Dermis microvascular lymphatic vessel endothelial cell (primary cell): ENCODE results near the gene EPO. TPM values are rescaled to one million over a fixed set of nuclear protein-coding genes. Genes with fewer than 3 reads are reported as not detected.

Experiments
- DNase-seq, 2 donors: peaks; one replicate each; pipeline versions ENCODE4 v3.0.0 to v3.0.0-alpha.2; 2010; ENCODE audit warnings: low read depth in 2 of 2
- total RNA-seq: library from RNA; depleted of rRNA; stranded (reverse); fragments of >200 nt; gene quantifications from 2 replicates; pipeline ENCODE4 v1.2.1, GENCODE V29; 2014

EPO gene
- not detected in 2 replicates for total RNA-seq

DNA sequence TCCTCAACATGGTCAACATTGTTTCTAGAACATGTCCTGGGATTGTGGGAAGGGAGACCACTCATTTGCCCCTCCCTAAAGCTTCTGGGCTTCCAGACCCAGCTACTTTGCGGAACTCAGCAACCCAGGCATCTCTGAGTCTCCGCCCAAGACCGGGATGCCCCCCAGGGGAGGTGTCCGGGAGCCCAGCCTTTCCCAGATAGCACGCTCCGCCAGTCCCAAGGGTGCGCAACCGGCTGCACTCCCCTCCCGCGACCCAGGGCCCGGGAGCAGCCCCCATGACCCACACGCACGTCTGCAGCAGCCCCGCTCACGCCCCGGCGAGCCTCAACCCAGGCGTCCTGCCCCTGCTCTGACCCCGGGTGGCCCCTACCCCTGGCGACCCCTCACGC, at the start of gene EPO:
Gene EPO (plus strand): TSS at position 190 of the 392 bp plus-strand sequence. CDS start 513 bp downstream, outside the sequence.
- no peak for DNase-seq

DNA sequence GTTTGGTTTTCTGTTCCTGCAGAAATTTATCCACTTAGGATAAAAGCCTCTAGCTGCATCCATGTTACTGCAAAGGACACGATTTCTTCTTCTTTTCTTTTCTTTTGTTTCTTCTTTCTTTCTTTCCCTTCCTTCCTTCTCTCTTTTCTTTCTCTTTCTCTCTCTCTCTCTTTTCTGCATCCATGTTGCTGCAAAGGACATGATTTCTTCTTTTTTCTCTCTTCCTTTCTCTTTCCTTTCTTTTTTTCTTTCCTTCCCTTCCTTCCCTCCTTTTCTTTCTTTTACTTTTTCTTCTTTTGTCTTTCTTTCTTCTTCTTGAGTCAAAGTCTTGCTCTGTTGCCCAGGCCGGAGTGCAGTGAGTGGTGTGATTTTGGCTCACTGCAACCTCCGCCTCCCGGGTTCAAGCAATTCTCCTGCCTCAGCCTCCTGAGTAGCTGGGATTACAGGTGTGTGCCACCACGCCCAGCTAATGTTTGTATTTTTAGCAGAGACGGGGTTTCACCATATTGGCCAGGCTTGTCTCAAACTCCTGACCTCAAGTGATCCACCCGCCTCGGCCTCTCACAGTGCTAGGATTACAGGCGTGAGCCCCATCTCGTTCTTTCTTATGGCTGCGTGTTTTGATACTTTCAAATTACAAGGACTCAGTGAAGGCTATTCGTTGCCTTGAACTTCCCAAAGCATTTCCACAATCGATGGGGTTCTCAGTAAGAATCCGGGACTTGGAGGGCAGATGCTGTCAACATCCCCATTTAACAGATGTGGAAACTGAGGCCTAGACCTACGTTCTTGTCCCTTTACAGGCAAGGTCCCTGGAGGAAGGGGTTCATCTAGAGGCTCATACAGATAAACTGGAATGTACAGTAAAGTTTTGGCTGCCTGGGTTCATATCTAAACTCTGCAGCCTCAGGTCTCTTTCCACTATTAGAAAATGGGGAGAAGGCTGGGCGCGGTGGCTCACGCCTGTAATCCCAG, 48.6 kb upstream of the EPO start:
- no peak for DNase-seq

DNA sequence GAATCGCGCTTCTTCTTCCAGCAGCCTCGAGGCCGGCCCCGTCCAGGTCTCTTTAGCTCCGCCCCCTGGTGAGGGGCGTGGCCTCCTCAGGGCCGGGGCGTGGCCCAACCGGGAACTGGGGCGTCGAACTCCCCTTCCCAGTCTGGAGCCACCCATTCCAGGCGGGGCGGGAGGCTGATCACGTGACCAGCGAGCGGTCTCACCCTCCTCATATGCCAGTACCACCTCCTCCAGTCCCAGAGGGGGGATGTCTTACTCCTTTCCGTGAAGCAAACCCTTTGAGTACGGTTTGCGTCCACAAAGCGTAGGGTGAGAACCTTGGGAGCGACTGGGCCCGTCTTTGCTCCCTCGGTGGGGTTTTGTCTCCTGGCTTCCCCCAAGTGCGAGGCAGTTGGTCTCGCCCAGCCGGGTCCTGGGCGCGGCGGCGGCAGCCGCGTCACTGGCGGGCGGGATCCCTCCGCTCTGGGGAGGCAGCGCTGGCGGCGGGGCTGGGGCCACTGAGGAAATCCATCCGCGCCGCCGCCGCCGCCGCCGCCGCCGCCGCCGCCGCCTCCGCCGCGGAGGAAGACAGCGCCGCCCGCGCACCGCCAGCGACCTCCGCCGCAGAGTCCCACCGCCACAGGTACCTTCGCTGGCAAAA, 46.8 kb upstream of the EPO start, which contains the start of gene GNB2:
Gene GNB2 (plus strand): TSS at position 439 of the 640 bp plus-strand sequence. CDS start 2,526 bp downstream, outside the sequence.
- DNase-seq: peak; percentile 97 to 99

DNA sequence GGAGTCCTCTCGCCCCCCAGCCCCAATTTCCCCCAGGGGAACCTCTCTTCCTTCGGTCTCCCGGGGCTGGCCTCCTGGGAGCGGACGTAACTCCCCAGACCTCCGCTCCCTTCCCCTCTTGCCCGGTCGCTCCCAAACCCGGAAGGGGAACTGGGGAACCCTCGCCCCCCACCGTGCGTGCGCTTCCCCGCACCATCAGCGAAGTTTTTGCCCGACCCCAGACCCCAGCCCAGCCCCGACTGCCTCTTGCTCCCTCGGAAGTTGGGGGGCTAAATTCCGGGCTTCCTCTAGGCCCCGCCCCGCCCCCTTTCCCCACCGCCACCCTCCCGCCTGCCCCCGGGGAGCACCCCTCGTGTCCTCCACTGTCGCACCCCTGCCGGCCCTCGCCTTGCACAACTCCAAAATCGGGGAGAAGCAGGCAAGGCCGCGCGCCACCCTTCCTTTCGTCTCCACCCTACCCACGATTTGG, 46.3 kb upstream of the EPO start:
- DNase-seq: no peak

DNA sequence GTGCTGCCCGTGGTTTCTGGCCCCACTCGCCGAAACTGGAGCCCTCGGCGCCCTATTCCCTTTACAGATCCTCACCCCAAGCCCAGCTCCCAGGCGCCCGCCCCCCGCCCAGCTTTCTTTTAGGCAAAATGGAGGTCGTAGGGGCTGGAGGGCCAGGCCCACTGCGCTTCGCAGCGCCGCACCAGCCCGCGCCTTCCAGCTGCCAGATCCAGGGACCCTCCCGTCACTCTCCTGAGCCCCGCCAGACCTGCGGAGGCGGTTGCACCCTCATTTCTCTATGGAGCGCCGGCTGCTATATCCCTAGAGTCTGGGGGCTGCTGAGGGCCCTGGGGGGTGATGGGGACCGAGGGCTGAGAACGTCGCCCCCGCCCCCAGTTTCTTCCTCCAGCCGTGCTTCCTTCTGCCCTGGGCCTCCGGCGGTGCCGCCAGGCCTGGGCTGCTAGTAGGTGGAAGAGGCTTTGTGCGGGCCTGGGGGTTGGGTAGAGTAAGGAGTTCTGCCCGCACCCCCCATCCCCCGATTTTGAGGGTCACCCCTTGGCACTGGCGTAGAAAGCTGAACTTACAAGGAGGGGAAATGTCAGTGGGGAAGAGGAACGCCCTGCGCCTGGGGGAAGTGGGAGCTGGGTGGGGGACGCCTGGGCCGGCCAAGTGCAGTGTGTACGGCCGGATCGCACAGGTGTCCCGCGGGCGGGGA, 45.7 kb upstream of the EPO start:
- DNase-seq: peak in 1 of 2 donors; percentile 32

DNA sequence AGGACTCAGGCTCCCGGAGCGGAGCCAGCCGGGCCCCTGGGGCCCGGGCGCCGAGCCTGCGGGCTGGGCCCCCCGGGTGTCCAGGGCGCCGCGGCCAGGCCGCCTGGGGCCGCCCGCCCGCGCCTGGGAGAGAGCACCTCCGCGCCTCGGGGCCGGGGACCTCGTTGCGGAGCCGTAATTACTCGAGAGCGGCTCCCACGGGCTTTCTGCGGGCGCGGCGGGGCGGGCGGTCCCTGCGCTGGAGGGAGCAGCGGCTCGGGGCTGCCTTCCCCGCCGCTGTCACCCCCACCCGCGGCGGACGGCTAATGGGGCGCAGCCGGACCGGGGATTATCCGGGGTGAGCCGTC, 45.2 kb upstream of the EPO start:
- no peak for DNase-seq

DNA sequence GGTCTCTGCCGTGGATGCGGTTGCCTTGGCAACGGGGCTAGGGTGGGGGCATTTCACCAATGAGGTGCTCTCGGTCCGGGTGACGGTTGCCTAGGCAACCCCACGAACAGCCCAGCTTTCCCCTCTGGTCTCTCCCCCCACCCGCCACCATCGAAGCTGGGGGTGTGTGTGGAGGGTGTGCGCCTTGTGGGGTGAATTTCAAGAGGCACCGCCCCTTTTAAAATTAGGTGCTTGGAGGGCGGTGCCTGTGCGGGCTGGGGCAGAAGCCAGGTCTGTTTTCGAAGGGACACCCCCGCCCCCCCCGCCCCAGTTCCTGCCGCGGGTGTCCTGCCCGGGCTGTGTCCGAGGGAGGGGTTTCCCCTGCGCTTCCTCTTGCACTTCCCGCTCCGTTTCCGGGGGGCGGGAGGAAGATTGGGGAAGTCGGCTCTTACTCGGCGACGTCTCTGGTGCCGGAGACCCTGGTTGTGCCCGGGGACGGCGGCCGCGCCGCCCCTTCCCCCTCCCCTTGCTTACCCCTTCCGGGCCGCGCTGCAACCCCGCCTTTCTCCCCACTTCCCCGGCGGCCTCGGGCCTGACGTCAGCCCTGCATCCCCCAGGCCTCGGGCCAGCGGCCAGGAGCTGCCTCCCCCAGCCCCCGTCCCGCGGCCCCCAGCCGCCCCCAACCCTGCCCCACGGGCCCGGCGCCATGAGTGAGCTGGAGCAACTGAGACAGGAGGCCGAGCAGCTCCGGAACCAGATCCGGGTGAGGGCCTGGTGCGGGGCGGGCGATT, 44.5 kb upstream of the EPO start:
- DNase-seq: peak in 1 of 2 donors; percentile 62

DNA sequence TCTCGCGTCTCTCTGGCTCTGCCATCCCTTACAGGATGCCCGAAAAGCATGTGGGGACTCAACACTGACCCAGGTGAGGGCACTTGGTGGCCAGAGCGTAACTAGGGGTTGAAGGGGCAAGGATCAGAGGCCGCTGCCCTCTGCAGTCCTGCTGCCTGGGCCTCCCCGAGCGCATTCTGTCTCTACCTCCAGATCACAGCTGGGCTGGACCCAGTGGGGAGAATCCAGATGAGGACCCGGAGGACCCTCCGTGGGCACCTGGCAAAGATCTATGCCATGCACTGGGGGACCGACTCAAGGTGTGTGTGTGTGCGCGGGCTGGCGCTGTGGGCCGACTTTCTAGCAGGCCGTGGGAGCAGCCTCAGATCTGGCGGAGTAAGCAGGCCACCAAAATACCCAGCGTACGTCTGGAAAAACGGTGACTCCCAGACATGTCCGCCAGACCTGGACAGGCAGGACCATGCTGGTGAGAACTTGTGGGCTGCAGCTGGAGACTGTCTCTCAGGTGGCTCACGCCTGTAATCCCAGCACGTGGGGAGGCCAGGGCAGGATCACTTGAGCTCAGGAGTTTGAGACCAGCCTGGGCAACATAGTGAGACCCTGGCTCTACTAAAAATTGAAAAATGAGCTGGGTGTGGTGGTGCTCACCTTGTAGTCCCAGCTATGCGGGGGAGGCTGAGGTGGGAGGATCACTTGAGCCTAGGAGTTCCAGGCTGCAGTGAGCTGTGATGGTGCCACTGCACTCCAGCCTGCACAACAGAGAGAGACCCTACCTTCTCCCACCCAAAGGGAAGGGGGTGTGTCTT, 43.6 kb upstream of the EPO start:
- DNase-seq: no peak

DNA sequence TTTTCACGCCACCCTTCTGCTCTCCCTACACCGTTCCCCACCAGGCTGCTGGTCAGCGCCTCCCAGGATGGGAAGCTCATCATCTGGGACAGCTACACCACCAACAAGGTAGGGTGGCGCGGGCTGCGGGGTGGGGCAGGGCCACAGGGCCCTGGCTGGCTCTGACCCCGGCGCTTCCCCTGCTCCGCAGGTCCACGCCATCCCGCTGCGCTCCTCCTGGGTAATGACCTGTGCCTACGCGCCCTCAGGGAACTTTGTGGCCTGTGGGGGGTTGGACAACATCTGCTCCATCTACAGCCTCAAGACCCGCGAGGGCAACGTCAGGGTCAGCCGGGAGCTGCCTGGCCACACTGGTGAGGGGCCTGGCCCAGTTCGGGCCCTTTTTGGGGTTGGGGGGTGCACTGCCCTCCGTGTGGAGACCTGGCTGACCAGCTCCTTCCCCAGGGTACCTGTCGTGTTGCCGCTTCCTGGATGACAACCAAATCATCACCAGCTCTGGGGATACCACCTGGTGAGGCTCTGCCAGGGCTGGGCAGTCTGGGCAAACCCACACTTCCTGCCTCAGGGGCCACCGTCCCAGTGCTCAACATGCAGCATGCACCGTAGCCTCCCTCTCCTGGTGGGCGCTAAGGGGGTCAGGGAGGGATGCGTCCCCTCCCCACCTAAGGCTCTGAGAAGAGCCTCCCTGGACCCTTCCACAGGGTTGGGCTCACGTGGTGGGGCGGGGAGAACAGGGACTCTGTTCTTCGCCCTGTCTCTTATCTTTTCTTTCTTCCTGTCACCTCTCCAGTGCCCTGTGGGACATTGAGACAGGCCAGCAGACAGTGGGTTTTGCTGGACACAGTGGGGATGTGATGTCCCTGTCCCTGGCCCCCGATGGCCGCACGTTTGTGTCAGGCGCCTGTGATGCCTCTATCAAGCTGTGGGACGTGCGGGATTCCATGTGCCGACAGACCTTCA, 42.7 kb upstream of the EPO start:
- DNase-seq: no peak

DNA sequence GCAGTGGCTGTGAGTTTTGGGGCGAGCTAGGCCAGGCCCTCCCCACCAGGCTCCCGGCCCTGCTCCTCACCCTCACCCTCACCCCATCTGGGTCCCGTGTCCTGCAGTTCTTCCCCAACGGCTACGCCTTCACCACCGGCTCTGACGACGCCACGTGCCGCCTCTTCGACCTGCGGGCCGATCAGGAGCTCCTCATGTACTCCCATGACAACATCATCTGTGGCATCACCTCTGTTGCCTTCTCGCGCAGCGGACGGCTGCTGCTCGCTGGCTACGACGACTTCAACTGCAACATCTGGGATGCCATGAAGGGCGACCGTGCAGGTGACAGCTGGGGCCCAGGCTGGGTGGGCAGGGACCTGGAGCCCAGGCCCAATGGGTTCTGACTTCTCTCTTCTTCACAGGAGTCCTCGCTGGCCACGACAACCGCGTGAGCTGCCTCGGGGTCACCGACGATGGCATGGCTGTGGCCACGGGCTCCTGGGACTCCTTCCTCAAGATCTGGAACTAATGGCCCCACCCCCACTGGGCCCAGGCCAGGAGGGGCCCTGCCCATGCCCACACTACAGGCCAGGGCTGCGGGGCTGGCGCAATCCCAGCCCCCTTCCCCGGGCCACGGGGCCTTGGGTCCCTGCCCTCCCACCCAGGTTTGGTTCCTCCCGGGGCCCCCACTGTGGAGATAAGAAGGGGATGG, 41.8 kb upstream of the EPO start:
- DNase-seq: no peak

DNA sequence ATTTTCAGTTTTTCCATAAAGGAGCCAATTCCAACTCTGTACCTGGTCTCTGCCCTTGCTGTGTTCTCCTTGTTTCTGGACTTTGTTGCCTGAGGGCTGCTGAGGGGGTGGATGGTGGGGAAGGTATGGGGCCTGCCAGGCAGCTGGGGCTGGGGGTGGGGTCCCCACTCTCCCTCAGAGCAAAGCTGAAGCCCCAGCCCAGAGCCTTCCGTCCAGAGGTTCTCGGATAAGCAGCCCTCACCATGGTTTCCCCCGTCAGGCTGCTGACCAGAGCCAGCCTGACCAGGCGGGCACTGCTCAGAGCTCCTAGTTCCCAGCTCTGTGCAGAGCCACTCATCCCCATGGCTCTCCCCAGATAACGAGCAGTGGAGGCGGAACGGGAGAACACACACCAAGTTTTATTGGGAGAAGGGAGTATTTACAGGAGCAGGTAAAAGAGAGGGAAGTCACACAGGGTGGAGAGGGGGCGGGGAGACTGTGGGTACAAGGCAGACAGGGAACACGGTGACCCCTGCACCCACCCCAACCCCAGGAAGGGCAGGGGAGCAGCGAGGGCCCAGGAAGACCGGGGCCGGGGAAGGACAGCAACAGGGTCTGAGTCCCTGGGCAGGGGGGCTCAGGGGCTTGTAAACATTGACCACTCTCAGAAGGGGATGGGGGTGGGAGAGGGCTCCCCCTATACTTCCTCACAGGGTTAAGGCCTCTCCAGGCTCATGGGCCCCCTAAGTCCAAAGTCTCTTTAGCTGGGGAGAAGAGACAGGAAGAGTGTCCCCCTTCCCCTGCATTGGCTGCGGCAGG, 40.9 kb upstream of the EPO start:
- no peak for DNase-seq

DNA sequence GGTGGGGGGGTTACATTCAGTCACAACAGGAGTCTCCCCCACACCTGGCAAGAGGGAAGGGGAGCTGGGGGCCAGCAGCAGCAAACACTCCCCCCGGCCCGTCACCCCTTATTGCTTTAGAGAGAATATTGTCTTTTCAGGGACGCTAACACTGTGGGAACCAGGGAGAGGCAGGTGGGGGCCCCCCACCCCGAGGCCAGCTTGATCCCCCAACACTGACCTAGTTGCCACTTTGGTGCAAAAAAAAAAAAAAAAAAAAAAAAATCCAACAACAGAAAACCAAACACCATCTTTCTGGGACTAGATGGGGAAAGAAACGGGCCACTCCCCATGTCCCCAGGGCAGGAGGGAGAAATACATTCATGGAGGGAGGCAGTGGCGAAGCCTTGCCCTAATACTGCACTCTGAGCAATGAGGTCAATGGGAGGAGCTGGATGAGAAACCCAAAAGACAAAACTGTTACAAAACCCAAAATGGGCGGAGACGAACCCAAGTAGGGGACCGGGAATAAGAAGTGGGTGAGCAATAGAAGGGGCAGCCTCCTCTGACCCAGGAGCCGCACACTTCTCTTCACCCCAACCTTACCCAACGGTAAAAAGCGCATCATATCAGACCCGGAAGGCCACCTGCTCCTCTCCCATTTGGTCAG, 40.2 kb upstream of the EPO start:
- DNase-seq: no peak

DNA sequence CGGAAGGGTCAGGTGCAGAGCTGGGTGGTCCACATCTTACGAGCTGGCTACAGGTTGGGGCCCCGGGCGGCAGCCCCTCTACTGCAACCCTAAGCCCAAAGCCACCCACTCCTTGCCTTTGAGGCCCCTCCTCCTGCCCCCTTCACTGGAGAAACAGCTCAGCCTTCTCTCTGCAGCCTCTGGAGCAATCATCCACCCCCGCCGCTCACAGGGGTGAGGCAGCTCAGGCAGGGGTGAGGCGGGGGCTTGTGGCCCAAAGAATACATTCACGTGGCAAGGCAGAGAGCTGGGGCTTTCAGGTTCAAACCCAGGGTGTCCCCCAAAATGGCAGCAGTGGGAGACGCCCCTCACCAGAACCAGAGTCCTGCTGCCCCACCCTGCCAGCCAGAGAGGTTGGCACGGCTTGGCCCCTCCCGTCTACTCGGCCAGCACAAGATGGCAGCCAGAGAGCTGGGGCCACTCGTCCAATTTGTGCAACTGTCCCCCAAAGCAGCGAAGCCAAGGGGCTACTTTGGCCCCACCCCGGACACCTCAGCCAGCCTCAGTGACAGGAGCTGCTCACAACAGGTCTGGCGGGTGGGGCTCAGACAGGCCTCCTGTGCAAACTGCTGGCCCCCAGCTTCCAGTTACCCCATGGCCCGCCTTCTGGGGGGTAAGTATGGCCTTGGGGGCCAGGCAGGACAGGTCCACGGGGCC, 39.5 kb upstream of the EPO start:
- DNase-seq: no peak

DNA sequence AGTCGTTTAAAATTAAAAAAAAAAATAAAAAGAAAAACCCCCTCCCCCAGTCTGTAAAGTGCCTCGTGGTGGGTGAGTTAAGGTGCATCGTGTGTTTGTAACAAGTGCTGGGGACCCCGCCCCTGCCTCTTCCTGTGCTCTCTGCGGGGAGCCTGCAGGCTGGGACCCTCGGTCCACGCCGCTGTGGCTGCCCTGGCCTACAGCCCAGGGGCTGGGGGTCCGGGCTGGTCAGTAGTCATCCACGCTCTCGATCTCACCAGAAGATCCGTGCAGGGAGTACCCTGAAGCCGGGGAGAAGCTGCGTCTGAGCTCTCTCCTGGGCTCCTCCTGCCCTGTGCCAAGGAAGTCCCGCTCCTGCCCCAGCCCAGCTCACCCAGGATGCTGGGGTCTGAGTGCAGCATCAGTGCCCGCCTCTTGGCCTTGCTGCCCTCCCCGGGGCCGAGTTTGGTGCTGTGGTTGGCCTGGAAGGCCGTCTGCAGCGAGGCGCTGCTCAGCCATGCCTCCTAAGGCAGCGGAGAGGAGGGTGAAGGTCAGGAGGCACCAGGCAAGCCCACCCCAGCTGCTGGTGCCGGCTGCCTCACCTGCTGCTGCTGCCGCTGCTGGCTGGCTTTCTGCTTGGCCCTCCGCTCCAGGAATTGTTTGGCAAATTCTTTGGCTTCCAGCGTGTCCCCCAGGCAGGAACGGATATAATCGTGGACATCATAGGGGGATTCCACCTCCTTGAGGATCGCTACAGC, 38.6 kb upstream of the EPO start:
- DNase-seq: no peak

DNA sequence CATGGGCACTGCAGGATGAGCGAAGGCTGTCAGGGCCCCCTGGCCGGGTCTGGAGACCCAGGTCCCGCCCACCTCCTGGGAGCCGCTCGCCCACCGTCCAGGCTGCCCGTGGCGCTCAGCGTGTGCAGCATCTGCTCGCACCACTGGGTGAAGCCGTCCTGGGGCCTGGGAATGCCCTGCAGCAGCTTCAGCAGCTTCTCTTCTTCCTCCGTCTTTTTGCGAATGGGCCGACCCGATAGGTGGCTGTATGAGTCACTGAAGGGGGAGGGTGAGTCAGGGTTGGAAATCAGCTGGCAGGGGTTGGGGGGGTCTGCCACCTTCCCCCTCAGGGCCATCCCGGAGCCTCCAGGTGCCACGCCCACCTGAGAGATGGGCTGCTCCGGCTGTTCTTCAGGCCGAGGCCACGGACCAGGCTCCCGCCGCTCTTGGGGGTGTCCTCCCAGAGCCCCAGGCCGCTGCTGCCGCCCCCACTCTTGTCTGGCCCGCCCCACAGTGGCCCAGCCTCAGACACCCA, 38.0 kb upstream of the EPO start:
- no peak for DNase-seq
